Smooth muscle cell (in vitro differentiated cells): ENCODE data around the gene LHPP. TPM values are rescaled to one million over a fixed set of nuclear protein-coding genes. Genes with fewer than 3 reads are reported as not detected.

Experiments
- DNase-seq: peaks from one replicate; lab custom pipeline; 2025; ENCODE audit not compliant: unreplicated experiment; lab: John Stamatoyannopoulos, UW
- H2AFZ ChIP-seq: fragments of 200-600 bp; sonication (generic); 2 replicates; pipeline ENCODE4 v1.6.0; 2016; ENCODE audit warnings: antibody characterized with exemption, low read depth, mild to moderate bottlenecking
- H3F3A ChIP-seq: fragments of 200-600 bp; sonication (generic); 2 replicates; pipeline ENCODE4 v1.6.0; 2017; ENCODE audit warnings: antibody characterized with exemption, low read depth
- H3K27ac ChIP-seq: fragments of 200-600 bp; sonication (generic); 2 replicates; pipeline ENCODE4 v1.5.1; 2016; ENCODE audit warnings: low read depth, mild to moderate bottlenecking
- H3K27me3 ChIP-seq: fragments of 200-600 bp; sonication (generic); 2 replicates; pipeline ENCODE4 v1.6.1; 2016; ENCODE audit warnings: low read depth, mild to moderate bottlenecking
- H3K36me3 ChIP-seq: fragments of 200-600 bp; sonication (generic); 2 replicates; pipeline ENCODE4 v1.5.1; 2016; ENCODE audit warnings: low read depth
- H3K4me1 ChIP-seq: fragments of 200-600 bp; sonication (generic); 2 replicates; pipeline ENCODE4 v1.5.1; 2016; ENCODE audit warnings: low read depth
- H3K4me2 ChIP-seq: fragments of 200-600 bp; sonication (generic); 2 replicates; pipeline ENCODE4 v1.6.0; 2016; ENCODE audit warnings: mild to moderate bottlenecking
- H3K4me3 ChIP-seq: fragments of 200-600 bp; sonication (generic); 2 replicates; pipeline ENCODE4 v1.5.1; 2016; ENCODE audit warnings: mild to moderate bottlenecking
- H3K79me2 ChIP-seq: fragments of 200-600 bp; sonication (generic); 2 replicates; pipeline ENCODE4 v1.6.0; 2016; ENCODE audit warnings: low read depth, mild to moderate bottlenecking
- H3K9ac ChIP-seq: fragments of 200-600 bp; sonication (generic); 2 replicates; pipeline ENCODE4 v1.6.0; 2016; ENCODE audit warnings: low read depth
- H3K9me3 ChIP-seq: fragments of 200-600 bp; sonication (generic); replicated peaks from 2 replicates; pipeline ENCODE4 v1.5.1; 2016; ENCODE audit warnings: low read depth
- H4K20me1 ChIP-seq: fragments of 200-600 bp; sonication (generic); 2 replicates; pipeline ENCODE4 v1.6.0; 2016; ENCODE audit warnings: low read depth
- CTCF ChIP-seq: fragments of 200-600 bp; sonication (generic); IDR thresholded peaks from 2 replicates; pipeline ENCODE4 v1.5.1; 2017; ENCODE audit warnings: borderline replicate concordance, mild to moderate bottlenecking, antibody characterized with exemption; ENCODE audit not compliant: insufficient read depth, poor library complexity, severe bottlenecking
- WGBS: methylation state at CpG from one replicate; pipeline ENCODE4 v1.1.7; 2016; ENCODE audit warnings: low lambda C conversion rate; 5-methylcytosine and 5-hydroxymethylcytosine counted together
- polyA plus RNA-seq: library from polyadenylated mRNA; unstranded; fragments of >200 nt; fragmentation: Nextera tagmentation; extraction: Ambion mirVana; gene quantifications from 2 replicates; pipeline ENCODE4 v1.2.1, GENCODE V29; 2016
- total RNA-seq: library from RNA; depleted of rRNA; stranded (reverse); fragments of >200 nt; gene quantifications from 2 replicates; pipeline ENCODE4 v1.2.3, GENCODE V29; 2014

Gene LHPP
- total and polyA plus RNA-seq, 2 experiments from 2014 or later: 7.6 to 14.0 TPM

DNA sequence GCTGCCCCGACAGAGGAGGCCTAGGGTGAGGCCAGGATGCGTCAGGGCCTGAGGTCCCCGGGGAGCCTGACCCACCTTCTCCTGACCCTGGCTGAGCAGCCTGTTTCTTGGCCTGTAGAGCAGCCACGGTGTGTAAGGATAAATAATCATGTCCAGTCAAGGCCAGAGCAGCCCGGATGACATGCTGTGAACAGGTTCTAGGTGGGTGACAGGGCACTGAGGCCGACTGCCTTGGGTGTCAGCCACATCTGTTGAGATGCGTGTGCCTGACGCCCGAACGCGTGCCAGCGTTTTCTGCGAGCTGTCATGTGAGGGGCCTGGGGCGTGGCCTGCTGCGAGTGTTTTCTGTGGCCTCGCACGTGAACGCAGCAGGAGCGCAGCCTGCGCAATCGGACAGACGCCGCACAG lies 164.2 kb downstream of the LHPP start:
- WGBS: 97% methylated on average over 23 of the region's 23 CpGs
- TF ChIP-seq CTCF: no peak
- no peak overlapping the region for H3K9ac ChIP-seq

GRCh38 chr10:124626759-124627380 lies 165.2 kb downstream of the LHPP start:
- DNase-seq: no peak
- 83% methylated on average over 13 of the region's 13 CpGs for WGBS
- Histone ChIP-seq H3K9ac (no peak overlapping the region), H3F3A (no peaks in the 10 kb centered on the region), H4K20me1 (peaks cover 77% of the 10 kb centered on the region), H3K4me2 (no peak overlapping the region), H3K9me3 (no peaks in the 10 kb centered on the region), H3K79me2 (no peaks in the 10 kb centered on the region), H3K36me3 (no peaks in the 10 kb centered on the region), H2AFZ (no peak overlapping the region), H3K27me3 (no peaks in the 10 kb centered on the region), H3K4me3 (no peak overlapping the region), H3K27ac (no peak overlapping the region), H3K4me1 (peaks cover 6% of the 10 kb centered on the region)
- TF ChIP-seq CTCF: no peak

More for the DNA sequence above, 164.2 kb downstream of the LHPP start:
- no peak overlapping the region for H3K4me3 ChIP-seq
- H2AFZ ChIP-seq: no peak overlapping the region
- H3K27ac ChIP-seq: no peak overlapping the region
- no peaks in the 10 kb centered on the region for H3K36me3 ChIP-seq
- H3K27me3 ChIP-seq: no peaks in the 10 kb centered on the region
- no peaks in the 10 kb centered on the region for H3K9me3 ChIP-seq
- H3K4me1 ChIP-seq: peaks cover 6% of the 10 kb centered on the region
- H3K79me2 ChIP-seq: no peaks in the 10 kb centered on the region
- H3K4me2 ChIP-seq: no peak overlapping the region
- no peaks in the 10 kb centered on the region for H3F3A ChIP-seq
- DNase-seq: no peak
- H4K20me1 ChIP-seq: peaks cover 67% of the 10 kb centered on the region

DNA sequence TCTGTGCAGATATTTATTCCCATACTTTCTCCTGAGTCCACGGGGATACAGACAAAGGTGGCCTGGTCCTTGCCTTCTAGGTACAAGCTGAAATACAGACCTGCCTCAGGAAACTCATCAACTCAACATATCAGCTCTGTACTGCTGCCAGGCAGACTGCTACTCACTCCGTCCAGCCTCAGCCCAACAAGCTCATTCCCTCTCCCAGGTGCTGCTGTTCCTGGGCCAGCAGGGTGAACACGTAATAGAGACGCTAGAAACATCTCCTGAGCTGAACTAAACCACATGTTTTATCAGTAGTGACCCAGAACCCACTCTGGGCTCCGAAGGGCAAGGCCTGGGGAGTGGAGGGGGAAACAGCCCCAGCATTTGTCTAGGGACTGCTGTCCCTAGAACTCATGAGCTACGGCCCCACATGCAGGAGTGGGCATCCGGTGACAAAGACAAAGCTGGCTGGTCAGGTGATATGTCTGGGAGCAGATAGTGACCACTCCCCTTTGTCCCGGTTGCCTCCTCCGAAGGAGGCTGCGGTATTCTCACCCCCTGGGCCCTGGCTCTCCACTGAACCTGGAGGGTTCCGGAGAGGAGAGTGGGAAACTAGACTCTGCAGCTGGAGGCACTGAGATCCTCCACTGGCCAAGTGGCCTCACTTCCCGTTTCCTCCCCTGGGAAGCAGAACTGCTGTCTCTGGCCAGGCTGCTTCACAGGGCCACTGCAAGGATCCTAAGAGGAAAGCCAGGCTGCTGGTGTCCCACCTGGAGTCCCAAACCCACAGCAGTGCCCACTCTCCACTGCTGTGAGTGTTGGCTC lies 166.4 kb downstream of the LHPP start:
- no peak overlapping the region for H2AFZ ChIP-seq
- peaks cover 77% of the 10 kb centered on the region for H4K20me1 ChIP-seq
- no peak overlapping the region for H3K4me3 ChIP-seq
- no peak overlapping the region for H3K9ac ChIP-seq
- H3K4me1 ChIP-seq: peaks cover 6% of the 10 kb centered on the region
- no peaks in the 10 kb centered on the region for H3K36me3 ChIP-seq
- H3K9me3 ChIP-seq: no peaks in the 10 kb centered on the region
- 89% methylated on average over 12 of the region's 12 CpGs for WGBS
- H3K79me2 ChIP-seq: no peaks in the 10 kb centered on the region
- no peak overlapping the region for H3K27ac ChIP-seq
- DNase-seq: no peak
- H3K4me2 ChIP-seq: no peak overlapping the region
- no peaks in the 10 kb centered on the region for H3F3A ChIP-seq
- H3K27me3 ChIP-seq: no peaks in the 10 kb centered on the region
- TF ChIP-seq CTCF: no peak
